Measurements from ENCODE around the gene JUN.

The JUN gene

GRCh38 chr1:58783993-58784757 is at the start of gene JUN:
Gene JUN, minus strand, starts transcription at chr1:58784047. Its CDS starts 977 bp downstream, at chr1:58783070.
- Histone ChIP-seq H3K27me3 (no peaks in the 10 kb centered on the region), H3K4me3 (peak within 1 kb of the TSS; percentile 83 to 88), H3K27ac (peak within 1 kb of the TSS; percentile 100), H3K9me3 (peaks cover 0 to 7% (median 0%) of the 10 kb centered on the region in 3 donors), H3K4me1 (peaks cover 0 to 33% (median 19%) of the 10 kb centered on the region in 4 donors), H3K36me3 (peaks cover 0 to 4% (median 0%) of the 10 kb centered on the region in 3 donors)
- intact Hi-C loops (cut with DNase I; ENCODE audit: low total_unique reads), result loop anchor here (2.0 to 5.0 kb wide), 3 partner anchors 119 to 918 kb away; partner anchors contain the start of gene FGGY
- peak; percentile 100 for DNase-seq
- no peak for TF ChIP-seq CTCF (IDR thresholded peaks at IDR 0.05)

- no peak for DNase-seq
- intact Hi-C loops (cut with DNase I; ENCODE audit: low total_unique reads), result no loop called here
- no peak for TF ChIP-seq CTCF (IDR thresholded peaks at IDR 0.05)
- H3K4me1 ChIP-seq, result no peaks in the 10 kb centered on the region
- no peak overlapping the region for H3K4me3 ChIP-seq
- H3K27ac ChIP-seq, result no peak overlapping the region
- H3K9me3 ChIP-seq, result no peaks in the 10 kb centered on the region
- no peaks in the 10 kb centered on the region for H3K36me3 ChIP-seq
- no peaks in the 10 kb centered on the region for H3K27me3 ChIP-seq
Measured at GRCh38 chr1:58833166-58833565, 49.3 kb upstream of the JUN start.

GRCh38 chr1:58830291-58830690 is 46.4 kb upstream of the JUN start:
- Histone ChIP-seq H3K4me1 (no peaks in the 10 kb centered on the region), H3K36me3 (no peaks in the 10 kb centered on the region), H3K27ac (no peak overlapping the region), H3K27me3 (no peaks in the 10 kb centered on the region), H3K9me3 (peaks cover 0 to 11% (median 6%) of the 10 kb centered on the region in 3 donors), H3K4me3 (no peak overlapping the region)
- no peak for DNase-seq
- TF ChIP-seq CTCF (IDR thresholded peaks at IDR 0.05), result no peak
- intact Hi-C loops (cut with DNase I; ENCODE audit: low total_unique reads), result no loop called here

GRCh38 chr1:58829866-58830265 is 46.0 kb upstream of the JUN start:
- no peak for DNase-seq
- no peak for TF ChIP-seq CTCF (IDR thresholded peaks at IDR 0.05)
- Histone ChIP-seq H3K36me3 (no peaks in the 10 kb centered on the region), H3K27me3 (no peaks in the 10 kb centered on the region), H3K4me3 (no peak overlapping the region), H3K4me1 (no peaks in the 10 kb centered on the region), H3K9me3 (peaks cover 0 to 11% (median 6%) of the 10 kb centered on the region in 3 donors), H3K27ac (no peak overlapping the region)
- intact Hi-C loops (cut with DNase I; ENCODE audit: low total_unique reads), result no loop called here

- Histone ChIP-seq H3K4me3 (no peak overlapping the region), H3K9me3 (peaks cover 0 to 11% (median 6%) of the 10 kb centered on the region in 3 donors), H3K27me3 (no peaks in the 10 kb centered on the region), H3K4me1 (no peaks in the 10 kb centered on the region), H3K36me3 (no peaks in the 10 kb centered on the region), H3K27ac (no peak overlapping the region)
- no peak for TF ChIP-seq CTCF (IDR thresholded peaks at IDR 0.05)
- intact Hi-C loops (cut with DNase I; ENCODE audit: low total_unique reads), result no loop called here
- DNase-seq, result no peak
Measured at GRCh38 chr1:58827298-58827697, 43.5 kb upstream of the JUN start.

All from tibial artery (tissue), 4 donors.